RPMI8226 (cell line): ENCODE measurements around the gene C1GALT1.

Source experiments
- DNase-seq: peaks from one replicate; pipeline ENCODE4 v3.0.0-alpha.2; 2015

The C1GALT1 gene

DNA sequence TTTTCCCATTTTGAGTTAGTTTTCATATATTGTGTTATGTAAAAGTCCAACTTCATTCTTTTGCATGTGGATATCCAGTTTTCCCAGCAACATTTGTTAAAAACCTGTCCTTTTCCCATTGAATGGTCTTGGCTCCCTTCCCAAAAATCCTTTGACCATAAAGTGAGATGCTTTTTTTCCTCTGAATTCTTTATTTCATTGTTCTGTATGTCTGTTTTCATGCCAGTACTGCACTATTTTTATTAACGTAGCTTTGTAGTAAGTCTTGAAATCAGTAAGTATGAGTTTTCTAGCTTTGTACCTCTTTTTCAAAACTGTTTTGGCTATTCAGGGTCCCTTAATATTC is 20.0 kb downstream of the C1GALT1 start:
- DNase-seq = no peak

DNA sequence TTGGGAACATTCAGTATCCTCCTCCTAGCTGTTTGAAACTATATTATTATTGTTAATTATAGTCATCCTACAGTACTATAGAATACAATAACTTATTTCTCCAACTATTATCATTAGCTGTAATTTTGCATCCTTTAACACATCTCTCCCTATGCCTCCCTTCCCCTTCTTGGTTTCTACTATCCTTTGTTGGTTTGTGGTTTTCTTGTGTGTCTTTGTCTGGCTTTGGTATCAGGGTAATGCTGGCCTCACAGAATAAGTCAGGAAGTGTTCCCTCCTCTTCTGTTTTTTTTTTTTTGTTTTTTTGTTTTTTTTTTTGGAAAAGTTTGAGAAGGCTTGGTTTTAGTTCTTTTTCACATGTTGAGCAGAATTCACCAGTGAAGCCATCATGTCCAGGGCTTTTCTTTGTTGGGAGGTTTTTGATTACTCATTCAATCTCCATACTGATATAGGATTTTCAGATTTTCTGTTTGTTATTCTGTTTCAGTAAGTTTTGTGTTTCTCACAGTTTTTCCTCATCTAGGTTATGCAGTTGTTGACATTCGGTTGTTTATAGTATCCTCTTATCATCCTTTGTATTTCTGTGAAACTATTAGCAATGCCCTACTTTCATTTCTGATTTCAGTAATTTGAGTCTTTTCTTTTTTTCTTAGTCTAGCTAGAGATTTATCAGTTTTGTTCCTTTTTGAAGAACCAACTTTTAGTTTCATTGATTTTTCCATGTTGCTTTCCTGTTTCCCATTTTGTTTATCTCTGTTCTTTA is 21.6 kb downstream of the C1GALT1 start:
- DNase-seq = no peak

- no peak for DNase-seq
Measured at GRCh38 chr7:7207876-7208275, 25.5 kb downstream of the C1GALT1 start.

DNA sequence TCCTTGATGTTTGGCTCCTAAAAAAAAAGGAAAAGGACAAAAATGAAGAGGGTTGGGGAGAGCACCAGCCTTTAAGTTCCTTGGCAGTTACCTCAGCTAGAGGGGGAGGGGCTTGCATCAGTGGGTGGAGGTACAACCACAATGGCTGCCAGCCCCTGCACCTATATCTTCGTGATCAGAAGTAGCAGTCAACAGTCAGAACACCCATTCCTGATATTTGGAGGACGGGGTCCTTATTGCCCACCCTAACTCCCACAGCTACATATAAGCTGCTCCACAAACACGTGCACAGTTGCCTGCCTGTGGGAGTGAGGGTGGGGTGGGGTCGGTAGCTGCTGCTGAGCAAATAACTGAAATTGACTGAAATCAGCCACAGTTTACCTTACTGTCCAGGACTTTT is 26.2 kb downstream of the C1GALT1 start:
- no peak for DNase-seq

GRCh38 chr7:7209412-7210050 is 27.2 kb downstream of the C1GALT1 start:
- no peak for DNase-seq

DNA sequence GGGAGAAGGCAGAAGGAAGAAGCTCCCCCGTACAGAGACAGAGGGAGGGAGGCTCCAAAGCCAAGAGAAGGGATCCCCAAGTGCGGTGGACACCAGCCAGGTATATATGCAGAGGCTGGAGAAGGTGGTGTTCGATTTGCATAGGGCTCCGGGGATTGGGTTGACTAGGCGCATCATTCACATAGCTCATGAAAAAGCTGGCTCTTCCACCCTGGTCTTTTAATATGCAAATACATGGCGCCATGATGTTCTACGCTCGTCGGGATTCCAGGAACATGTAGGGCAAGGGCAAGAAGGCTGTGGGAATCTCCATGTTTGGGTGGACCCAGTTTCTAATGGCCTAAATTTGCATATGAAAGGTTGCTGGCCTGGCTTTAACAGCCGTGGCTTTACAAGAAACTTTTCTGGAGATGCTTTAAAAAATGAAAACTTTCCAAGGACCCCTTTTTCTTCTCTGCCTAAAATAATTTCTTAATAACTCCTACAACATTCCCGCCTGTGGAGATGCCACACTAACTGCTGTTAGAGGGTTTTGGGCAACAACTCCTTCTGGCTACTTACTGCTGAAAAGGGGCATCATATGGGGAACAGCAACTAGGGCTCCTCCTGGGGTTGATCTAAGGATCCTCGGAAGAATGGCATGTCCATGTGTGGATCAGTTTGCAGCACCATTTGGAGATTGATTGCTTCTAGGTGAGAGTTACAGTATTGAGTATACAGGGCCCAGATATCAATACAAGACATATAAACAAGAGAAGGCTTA is 28.3 kb downstream of the C1GALT1 start:
- no peak for DNase-seq

GRCh38 chr7:7212612-7213011 is 30.3 kb downstream of the C1GALT1 start:
- no peak for DNase-seq

- DNase-seq = no peak
Measured at GRCh38 chr7:7214398-7215347, 32.3 kb downstream of the C1GALT1 start.

DNA sequence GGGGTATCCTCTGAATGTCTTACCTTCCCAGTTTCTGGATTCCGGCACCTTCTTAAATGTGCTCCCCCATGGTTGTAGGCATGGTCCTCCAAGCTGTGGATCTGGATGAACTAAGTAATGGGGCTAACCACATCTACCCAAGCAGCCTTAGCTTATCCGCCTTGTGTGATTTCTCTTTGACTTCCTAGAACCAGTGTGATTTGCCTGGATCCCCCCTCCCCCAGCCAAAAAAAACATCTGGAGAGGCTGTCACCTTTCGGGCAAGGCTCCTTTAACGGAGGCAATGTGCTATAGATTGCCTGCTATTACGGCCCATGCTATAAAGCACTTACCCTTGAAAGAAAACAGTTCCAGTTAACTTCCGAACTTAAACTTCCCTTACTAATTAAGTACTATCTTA is 33.9 kb downstream of the C1GALT1 start:
- no peak for DNase-seq

DNA sequence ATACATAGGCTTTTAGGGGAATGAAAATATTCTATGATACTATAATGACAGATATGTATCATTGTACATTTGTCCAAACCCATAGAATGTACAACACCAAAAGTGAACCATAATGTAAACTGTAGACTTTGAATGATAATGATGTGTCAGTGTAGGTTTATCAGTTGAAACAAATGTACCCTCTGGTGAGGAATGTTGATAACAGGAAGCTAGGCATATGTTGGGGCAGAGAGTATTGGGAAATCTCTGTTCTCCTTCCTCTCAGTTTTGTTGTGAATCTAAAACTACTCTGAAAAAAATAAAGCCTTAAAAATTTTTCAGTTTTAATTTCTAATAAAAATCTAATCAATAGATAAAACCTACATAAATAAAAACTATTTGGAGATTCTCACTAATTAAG is 36.9 kb downstream of the C1GALT1 start:
- DNase-seq = no peak

GRCh38 chr7:7220821-7221220 is 38.5 kb downstream of the C1GALT1 start:
- DNase-seq = no peak

GRCh38 chr7:7221599-7222038 is 39.3 kb downstream of the C1GALT1 start:
- DNase-seq = no peak

DNA sequence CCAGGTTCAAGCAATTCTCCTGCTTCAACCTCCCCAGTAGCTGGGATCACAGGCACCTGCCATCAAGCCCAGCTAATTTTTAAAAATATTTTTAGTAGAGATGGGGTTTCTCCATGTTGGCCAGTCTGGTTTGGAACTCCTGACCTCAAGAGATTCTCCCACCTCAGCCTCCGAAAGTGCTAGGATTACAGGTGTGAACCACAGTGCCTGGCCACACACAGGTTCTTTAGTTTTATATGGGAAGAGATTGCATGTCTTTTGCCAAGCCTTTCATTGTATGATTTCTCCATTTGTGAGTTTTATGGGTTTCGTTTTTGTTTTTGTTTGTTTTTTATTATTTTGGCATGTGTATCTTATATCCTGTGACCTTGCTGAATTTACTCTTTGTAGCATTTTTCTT is 40.9 kb downstream of the C1GALT1 start:
- no peak for DNase-seq

- no peak for DNase-seq
Measured at GRCh38 chr7:7226407-7226806, 44.1 kb downstream of the C1GALT1 start.

DNA sequence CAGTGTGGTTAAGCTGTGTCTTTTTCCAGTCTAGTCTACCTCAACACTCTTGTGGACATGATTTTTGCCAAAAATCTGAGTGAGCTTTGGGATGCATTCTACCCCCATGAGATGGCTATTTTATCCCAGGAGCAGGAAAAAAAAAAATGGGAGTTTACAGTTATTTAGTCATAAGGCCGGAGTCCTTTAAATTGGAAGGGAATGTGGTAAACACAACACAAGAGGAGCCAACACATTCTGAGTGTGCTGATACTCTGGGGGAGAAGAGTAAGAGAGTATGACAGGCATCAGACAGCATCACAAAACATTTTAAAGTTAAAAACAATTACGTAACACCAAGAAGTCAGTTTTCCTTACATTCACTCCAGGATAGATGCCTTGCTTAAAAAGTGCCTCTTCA is 46.1 kb downstream of the C1GALT1 start:
- no peak for DNase-seq

GRCh38 chr7:7228967-7229366 is 46.6 kb downstream of the C1GALT1 start:
- DNase-seq = no peak

- no peak for DNase-seq
Measured at GRCh38 chr7:7231000-7231399, 48.7 kb downstream of the C1GALT1 start.

DNA sequence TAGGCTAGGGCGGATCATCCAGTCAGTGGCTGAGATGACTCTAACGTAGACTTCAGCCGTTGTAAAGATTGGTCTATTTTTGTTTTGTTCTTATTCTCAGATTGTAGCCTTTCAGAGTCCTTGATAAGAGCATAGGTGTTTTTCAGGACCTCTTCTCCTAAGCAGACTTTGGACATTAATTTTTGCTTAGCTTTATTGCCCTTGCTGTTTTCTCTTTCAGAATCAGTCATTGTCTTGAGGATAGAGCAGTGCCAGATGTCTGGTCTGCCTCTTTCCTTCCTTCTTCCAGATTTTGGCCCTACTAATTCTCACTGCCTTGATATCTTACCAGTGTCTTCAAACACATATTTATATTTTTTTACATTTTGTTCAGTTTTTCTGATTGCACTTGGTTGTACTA is 49.5 kb downstream of the C1GALT1 start:
- DNase-seq = no peak

- no peak for DNase-seq
Measured at GRCh38 chr7:7235347-7235746, 53.0 kb downstream of the C1GALT1 start.

DNA sequence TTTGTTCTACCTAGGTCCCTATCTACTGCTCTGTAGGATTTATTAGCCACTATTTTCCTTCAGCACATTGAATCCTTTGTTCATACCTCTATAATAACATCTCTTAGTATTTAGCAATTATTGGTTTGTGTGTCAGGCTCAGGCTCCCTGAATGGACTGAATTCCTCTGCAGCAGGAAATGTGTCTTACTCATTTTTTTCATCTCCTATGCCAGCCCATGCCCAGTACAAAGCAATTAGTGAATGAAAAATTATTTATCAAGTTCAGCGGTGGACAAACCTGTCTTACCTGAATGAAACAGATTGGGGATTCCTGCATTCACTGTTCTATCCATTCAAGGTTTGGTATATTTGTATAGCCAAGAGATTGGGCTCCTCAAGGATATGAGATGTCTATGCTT is 53.7 kb downstream of the C1GALT1 start:
- DNase-seq = no peak

- DNase-seq = no peak
Measured at GRCh38 chr7:7237201-7237977, 55.0 kb downstream of the C1GALT1 start.

- DNase-seq = no peak
Measured at GRCh38 chr7:7237978-7238267, 55.6 kb downstream of the C1GALT1 start.
